Effector memory CD4-positive, alpha-beta T cell (primary cell): ENCODE measurements around the gene BRCA1.
A peak's percentile ranks its signal among the peaks of the same experiment; 100 is the strongest.
"Not testable (repeated sequence)": the region's sequence is repeated elsewhere in the genome, so short reads cannot be mapped to it uniquely, and the experiment has no call there.

Source experiments
- DNase-seq, 3 donors: peaks; one replicate each; pipeline ENCODE4 v3.0.0-alpha.2; 2020
- H3K27ac ChIP-seq: 2 replicates; pipeline ENCODE4 v1.7.0; 2013; ENCODE audit warnings: mild to moderate bottlenecking, low read length, moderate library complexity; ENCODE audit not compliant: insufficient read depth, poor library complexity, severe bottlenecking
- H3K27me3 ChIP-seq: replicated peaks from 2 replicates; pipeline ENCODE4 v1.7.0; 2013; ENCODE audit warnings: mild to moderate bottlenecking, low read length; ENCODE audit not compliant: insufficient read depth, control insufficient read depth, poor library complexity, severe bottlenecking
- H3K36me3 ChIP-seq: 2 replicates; pipeline ENCODE4 v1.7.0; 2013; ENCODE audit warnings: mild to moderate bottlenecking, low read length, moderate library complexity; ENCODE audit not compliant: control insufficient read depth, insufficient read depth
- H3K4me1 ChIP-seq: 2 replicates; pipeline ENCODE4 v1.7.0; 2013; ENCODE audit warnings: low read length, mild to moderate bottlenecking; ENCODE audit not compliant: control insufficient read depth, insufficient read depth, poor library complexity, severe bottlenecking
- H3K4me3 ChIP-seq: 2 replicates; pipeline ENCODE4 v1.7.0; 2013; ENCODE audit warnings: low read length, low read depth, mild to moderate bottlenecking; ENCODE audit not compliant: insufficient read depth, poor library complexity, severe bottlenecking
- H3K9me3 ChIP-seq: 2 replicates; pipeline ENCODE4 v1.7.0; 2013; ENCODE audit warnings: mild to moderate bottlenecking, low read length, moderate library complexity; ENCODE audit not compliant: control insufficient read depth
- total RNA-seq, 3 donors: gene quantifications; one replicate each; lab custom pipeline; 2026; lab: John Stamatoyannopoulos, UW

Gene BRCA1
- 3.3 to 4.5 (median 4.3) reads per million in 3 donors for total RNA-seq

DNA sequence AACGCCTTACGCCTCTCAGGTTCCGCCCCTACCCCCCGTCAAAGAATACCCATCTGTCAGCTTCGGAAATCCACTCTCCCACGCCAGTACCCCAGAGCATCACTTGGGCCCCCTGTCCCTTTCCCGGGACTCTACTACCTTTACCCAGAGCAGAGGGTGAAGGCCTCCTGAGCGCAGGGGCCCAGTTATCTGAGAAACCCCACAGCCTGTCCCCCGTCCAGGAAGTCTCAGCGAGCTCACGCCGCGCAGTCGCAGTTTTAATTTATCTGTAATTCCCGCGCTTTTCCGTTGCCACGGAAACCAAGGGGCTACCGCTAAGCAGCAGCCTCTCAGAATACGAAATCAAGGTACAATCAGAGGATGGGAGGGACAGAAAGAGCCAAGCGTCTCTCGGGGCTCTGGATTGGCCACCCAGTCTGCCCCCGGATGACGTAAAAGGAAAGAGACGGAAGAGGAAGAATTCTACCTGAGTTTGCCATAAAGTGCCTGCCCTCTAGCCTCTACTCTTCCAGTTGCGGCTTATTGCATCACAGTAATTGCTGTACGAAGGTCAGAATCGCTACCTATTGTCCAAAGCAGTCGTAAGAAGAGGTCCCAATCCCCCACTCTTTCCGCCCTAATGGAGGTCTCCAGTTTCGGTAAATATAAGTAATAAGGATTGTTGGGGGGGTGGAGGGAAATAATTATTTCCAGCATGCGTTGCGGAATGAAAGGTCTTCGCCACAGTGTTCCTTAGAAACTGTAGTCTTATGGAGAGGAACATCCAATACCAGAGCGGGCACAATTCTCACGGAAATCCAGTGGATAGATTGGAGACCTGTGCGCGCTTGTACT is at the start of gene BRCA1:
TSS of gene BRCA1 (minus strand) at position 232 of the 834 bp plus-strand sequence. CDS start 1,268 bp downstream, outside the sequence.
- peaks cover 15% of the 10 kb centered on the region for H3K4me1 ChIP-seq
- DNase-seq, result peak; percentile 84 to 92 (median 87)
- H3K27me3 ChIP-seq, result no peaks in the 10 kb centered on the region
- peaks cover 4% of the 10 kb centered on the region for H3K36me3 ChIP-seq
- H3K4me3 ChIP-seq, result peak within 1 kb of the TSS; percentile 77
- H3K27ac ChIP-seq, result peak within 1 kb of the TSS; percentile 76
- H3K9me3 ChIP-seq, result no peaks in the 10 kb centered on the region

GRCh38 chr17:43171586-43172487 is 46.7 kb upstream of the BRCA1 start:
- Histone ChIP-seq H3K4me3 (peak overlapping the region; percentile 91), H3K27ac (peak overlapping the region; percentile 99), H3K27me3 (no peaks in the 10 kb centered on the region), H3K36me3 (peaks cover 9% of the 10 kb centered on the region), H3K4me1 (peaks cover 37% of the 10 kb centered on the region), H3K9me3 (no peaks in the 10 kb centered on the region)
- no peak for DNase-seq

- H3K4me3 ChIP-seq, result peak within 1 kb of the TSS; percentile 91
- H3K27me3 ChIP-seq, result no peaks in the 10 kb centered on the region
- H3K9me3 ChIP-seq, result no peaks in the 10 kb centered on the region
- peak within 1 kb of the TSS; percentile 99 for H3K27ac ChIP-seq
- peaks cover 30% of the 10 kb centered on the region for H3K4me1 ChIP-seq
- DNase-seq, result peak; percentile 90 to 96 (median 95)
- peaks cover 6% of the 10 kb centered on the region for H3K36me3 ChIP-seq
Measured at GRCh38 chr17:43170766-43171585, 45.8 kb upstream of the BRCA1 start, which contains the start of gene NBR1. Gene NBR1, plus strand, starts transcription at chr17:43171214. Its CDS starts 4,586 bp downstream, at chr17:43175800.

GRCh38 chr17:43170140-43170765 is 45.1 kb upstream of the BRCA1 start:
- Histone ChIP-seq H3K4me1 (peaks cover 26% of the 10 kb centered on the region), H3K27me3 (no peaks in the 10 kb centered on the region), H3K27ac (peak overlapping the region; percentile 99), H3K4me3 (peak overlapping the region; percentile 91), H3K36me3 (no peaks in the 10 kb centered on the region), H3K9me3 (no peaks in the 10 kb centered on the region)
- peak; percentile 77 to 87 (median 83) for DNase-seq

DNA sequence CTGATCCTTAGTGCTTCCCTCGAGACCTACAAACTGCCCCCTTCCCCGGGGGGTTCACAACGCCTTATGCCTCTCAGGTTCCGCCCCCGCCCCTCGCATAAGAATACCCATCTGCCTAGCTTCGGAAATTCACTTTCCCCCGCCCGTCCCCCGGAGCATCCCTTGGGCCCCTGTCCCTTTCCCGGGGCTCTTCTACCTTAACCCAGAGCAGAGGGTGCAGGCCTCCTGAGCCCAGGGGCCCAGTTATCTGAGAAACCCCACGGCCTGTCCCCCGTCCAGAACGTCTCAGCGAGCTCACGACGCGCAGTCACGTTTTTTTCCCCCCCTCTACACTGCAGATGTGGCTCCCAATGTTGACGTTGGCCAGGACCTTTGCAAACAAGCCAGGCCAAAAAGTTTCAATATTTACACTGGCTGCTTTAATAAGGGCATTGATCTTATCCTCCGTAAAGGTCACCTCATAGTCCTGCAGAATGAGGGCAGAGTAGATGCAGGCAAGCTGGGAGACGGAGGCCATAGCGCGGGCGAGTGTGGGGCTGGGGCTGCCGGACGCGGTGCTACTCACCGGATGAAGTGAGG is 44.5 kb upstream of the BRCA1 start:
- Histone ChIP-seq H3K27me3 (no peaks in the 10 kb centered on the region), H3K9me3 (no peaks in the 10 kb centered on the region), H3K36me3 (no peaks in the 10 kb centered on the region), H3K27ac (peak overlapping the region; percentile 99), H3K4me3 (peak overlapping the region; percentile 91), H3K4me1 (peaks cover 26% of the 10 kb centered on the region)
- no peak for DNase-seq

DNA sequence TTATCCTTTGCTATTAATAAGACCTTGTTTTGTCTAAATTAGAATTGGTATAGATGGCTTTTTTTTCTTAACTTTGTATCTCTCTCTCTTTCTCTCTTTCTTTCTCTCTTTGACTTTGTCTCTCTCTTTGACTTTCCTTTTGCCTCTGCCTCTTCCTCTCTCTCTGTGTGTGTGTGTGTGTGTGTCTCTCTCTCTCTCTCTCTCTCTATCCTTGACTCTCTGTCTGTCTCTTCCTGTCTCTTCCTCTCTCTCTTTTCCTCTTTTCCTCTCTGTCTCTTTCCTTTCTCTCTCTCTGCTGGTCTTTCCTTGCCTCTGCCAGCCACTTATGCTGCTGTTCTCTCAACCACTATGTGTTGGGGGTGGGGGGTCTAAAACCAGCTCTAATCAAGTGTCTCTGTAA is 40.8 kb upstream of the BRCA1 start:
- not testable (repeated sequence) for DNase-seq, H3K27me3 ChIP-seq

DNA sequence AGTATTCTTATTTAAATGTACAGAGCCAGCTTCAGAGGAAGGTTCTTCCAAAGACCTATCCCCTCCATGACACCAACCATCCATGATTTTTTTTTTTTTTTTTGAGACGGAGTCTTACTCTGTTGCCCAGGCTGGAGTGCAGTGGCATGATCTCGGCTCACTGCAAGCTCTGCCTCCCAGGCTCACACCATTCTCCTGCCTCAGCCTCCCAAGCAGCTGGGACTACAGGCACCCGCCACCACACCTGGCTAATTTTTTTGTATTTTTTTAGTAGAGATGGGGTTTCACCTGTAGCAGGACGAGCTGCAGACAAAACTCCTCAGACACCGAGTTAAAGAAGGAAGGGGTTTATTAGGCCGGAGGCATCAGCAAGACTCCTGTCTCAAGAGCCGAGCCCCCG is 34.8 kb upstream of the BRCA1 start:
- H3K27me3 ChIP-seq, H3K27ac ChIP-seq, H3K9me3 ChIP-seq, H3K4me3 ChIP-seq, H3K4me1 ChIP-seq, H3K36me3 ChIP-seq, DNase-seq: not testable (repeated sequence)

More for the DNA sequence above, 40.8 kb upstream of the BRCA1 start:
- H3K27ac ChIP-seq, H3K36me3 ChIP-seq, H3K4me3 ChIP-seq, H3K9me3 ChIP-seq, H3K4me1 ChIP-seq: not testable (repeated sequence)

- not testable (repeated sequence) for H3K4me1 ChIP-seq, DNase-seq, H3K27me3 ChIP-seq, H3K4me3 ChIP-seq, H3K27ac ChIP-seq, H3K9me3 ChIP-seq, H3K36me3 ChIP-seq
Measured at GRCh38 chr17:43159232-43159631, 34.1 kb upstream of the BRCA1 start.

- Histone ChIP-seq H3K4me3 (no peak overlapping the region), H3K36me3 (no peaks in the 10 kb centered on the region)
- no peak for DNase-seq
Measured at GRCh38 chr17:43155666-43156065, 30.5 kb upstream of the BRCA1 start.

More at GRCh38 chr17:43155666-43156065, 30.5 kb upstream of the BRCA1 start:
- H3K27me3 ChIP-seq, result no peaks in the 10 kb centered on the region
- H3K9me3 ChIP-seq, result no peaks in the 10 kb centered on the region
- no peaks in the 10 kb centered on the region for H3K4me1 ChIP-seq
- H3K27ac ChIP-seq, result no peak overlapping the region
